Inflammatory macrophage (primary cell): Measurements from ENCODE around the gene DBNDD1.
A peak's percentile ranks its signal among the peaks of the same experiment; 100 is the strongest.
"Not testable (repeated sequence)": the region's sequence is repeated elsewhere in the genome, so short reads cannot be mapped to it uniquely, and the experiment has no call there.

Experiments
- DNase-seq, 2 donors: peaks; one replicate each; pipeline ENCODE4 v3.0.0-alpha.2; 2020 to 2022

The DBNDD1 gene

DNA sequence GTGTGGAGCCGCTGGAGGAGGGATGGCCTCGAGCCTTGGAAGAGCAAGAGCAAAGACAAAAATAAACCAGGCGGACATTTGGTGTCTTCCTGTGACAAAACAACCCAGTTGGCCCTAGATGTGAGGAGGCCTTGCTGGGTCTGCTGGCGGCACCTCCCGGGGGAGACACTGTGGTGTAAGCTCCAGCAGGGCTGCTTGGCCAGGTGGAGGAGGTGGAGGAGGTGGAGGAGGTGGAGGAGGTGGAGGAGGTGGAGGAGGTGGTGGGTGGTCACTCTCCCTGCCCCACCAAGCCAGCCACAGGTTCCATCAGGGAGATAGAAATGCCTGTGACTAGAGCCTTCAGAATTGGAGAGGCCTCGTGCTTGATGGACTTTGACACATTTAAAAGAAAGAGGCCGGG is 32.1 kb downstream of the DBNDD1 start:
- DNase-seq, result no peak

DNA sequence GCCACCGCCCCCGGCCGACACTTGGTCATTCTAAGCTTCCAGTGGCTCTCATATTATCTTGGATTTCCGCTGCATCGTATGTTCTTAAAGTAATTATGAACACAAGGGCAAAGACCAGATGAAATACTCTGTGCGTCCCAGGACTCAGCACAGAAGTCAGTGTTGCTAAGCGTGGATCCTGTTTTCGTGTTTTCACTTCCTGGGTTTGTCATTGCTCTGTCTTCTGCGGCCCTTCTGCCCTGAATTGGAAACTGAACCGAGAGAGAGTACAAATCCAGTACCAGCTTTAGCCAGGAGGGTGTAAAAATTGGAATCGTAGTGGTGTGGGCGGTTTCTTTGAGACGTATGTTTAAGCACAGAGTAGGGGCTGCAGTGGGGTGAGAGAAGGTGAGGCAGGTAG is 32.7 kb downstream of the DBNDD1 start:
- no peak for DNase-seq

DNA sequence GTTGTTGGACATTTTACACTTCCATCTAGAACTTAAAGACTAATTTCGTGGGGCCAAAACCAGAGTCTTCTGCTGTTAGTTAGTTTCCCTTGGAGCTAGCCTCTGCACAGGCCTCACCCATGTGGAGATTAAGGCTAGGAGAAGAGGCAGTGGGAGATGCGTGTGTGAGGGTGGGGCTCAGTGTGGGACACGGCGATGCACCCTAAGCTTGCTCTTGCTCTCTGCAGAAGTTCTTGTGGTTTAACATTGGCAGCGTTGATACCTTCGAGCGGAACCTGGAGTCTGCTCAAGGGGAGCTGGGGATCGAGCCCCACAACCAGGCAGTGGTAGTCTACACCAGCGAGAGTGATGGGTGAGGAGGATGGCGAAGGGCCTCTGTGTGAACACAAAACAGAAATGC is 34.0 kb downstream of the DBNDD1 start:
- DNase-seq, result no peak

DNA sequence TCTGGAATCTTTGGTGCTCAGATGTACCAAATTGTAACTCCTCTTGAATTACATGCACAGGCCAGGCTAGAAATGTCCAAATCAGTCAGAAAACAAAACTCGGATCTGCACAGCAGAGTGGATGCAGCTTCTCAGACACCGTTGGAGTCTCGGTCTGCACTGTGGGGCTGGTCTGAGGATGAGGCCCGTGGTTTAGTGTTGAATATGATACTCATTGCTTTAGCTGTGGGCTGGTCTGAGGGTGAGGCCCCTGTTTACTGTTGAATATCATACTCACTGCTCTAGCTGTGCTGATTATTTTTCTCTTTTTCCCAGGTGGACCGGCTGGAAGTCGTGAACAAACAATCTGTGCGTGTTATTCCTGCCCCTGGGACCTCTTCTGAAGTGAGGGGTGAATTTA is 35.0 kb downstream of the DBNDD1 start:
- DNase-seq, result no peak

DNA sequence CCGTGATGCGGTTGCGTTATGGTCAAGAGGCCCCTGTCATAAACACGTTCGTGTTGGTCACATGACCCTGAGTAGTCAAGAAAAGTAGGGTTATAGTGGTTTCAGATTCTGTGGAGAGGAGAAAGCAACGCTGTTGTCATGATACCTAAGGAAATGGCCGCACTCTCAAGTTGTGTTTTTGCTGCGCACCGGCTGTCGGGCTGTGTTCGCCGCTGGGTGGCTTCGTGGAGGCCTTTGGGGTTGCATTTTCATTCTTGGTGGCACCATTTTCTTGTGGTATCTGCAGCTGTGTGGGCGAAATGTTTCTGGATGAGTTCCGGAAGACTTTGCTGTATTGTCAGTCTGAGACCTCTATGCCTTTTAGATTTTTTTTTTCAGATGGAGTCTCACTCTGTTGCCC is 35.7 kb downstream of the DBNDD1 start:
- DNase-seq, result no peak

DNA sequence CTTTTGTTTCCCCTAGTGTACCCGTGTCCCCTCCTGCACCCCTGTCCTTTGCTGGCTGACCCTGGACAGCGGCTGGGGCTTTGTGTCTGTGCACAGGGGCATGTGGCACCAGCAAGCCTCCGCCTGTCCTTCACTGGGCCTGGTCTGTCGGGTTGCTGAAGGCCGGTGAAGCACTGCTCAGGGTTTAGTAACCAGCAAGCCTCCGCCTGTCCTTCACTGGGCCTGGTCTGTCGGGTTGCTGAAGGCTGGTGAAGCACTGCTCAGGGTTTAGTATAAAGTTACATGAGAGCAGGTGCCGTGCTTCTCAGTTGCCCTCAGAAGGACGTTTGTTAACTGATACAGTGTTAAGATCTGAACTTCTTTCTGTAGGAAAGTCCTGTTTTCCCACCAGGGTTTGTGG is 36.9 kb downstream of the DBNDD1 start:
- DNase-seq, result no peak

DNA sequence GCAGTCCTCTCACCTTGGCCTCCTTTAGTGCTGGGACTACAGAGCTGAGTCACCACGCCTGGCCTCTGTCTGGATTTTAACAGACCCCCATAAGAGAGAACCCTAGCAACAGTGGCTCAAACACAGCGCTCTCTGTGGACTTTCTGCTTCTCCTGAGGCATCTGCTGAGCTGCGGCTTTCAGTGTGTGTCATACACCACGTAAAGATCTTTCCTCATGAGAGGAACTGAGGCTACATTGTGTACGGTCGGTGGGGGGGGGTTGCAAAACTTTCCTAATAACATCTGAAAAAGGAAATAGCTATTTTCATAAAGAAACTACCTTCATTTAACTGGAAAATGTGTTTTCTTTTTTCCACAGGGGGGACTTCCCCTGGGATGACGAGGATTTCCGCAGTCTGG is 37.8 kb downstream of the DBNDD1 start:
- peak; percentile 48 to 85 for DNase-seq

DNA sequence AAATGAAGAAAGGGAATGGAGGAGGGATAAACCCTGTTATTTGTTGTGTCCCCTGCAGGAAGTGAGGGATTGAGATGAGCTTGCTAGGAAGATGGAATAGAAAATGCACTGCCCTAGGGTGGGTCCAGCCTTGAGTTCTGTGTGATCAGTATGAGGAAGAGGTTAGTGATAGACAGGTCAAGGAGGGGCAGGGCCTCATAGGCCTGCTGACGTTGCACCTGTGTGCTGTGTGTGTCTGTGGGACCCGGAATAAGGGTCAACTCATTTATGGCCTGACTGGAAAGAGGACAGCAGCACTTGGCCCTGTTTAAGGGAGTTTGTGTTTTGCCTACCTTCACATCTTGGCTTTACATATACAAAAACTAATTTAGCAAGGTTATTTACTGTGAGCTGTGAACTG is 44.4 kb downstream of the DBNDD1 start:
- no peak for DNase-seq

DNA sequence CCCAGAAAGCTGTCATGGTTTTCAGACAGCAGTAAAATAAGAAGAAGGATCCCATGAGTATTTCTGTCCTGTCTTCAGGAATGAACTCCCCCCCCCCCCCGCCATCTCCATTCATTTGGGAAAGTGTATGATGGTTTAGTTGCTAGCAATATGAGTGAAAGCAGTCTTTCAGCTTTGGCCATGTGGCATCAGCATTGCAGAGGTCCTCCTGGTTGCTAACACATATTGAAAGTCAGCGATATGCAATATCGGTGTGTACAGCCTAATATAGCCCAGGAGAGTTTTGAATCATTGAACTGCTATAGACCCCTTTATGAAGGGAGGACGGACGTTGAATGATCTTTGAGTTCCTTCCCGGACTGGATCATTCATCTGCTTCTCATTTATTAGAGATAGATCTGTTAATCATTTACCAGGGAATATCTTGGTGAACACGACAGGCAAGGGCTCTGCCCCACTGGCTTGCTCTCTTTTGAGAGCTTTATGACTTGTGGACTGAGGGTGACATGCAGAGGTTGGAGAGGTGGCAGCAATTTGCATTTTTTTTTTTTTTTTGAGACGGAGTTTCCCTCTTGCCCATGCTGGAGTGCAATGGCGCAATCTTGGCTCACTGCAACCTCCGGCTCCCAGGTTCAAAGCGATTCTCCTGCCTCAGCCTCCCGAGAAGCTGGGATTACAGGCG is 45.5 kb downstream of the DBNDD1 start:
- no peak for DNase-seq

DNA sequence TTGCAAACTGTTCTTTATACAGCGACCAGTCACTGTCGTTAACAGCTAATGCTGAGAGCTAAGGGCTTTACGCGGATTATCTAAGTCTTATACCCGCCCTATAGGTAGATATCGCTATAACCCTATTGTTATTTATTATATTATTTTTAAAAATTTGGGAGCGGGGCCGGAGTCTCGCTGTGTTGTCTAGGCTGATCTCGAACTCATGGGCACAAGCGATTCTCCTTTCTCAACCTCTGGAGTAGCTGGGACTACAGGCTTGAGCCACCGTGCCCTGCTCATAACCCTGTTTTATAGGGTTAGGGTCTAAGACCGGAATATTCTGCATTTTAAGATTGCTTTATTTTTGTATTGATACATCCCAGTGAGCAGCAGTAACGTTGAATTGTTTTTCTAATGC is 46.0 kb downstream of the DBNDD1 start:
- no peak for DNase-seq

DNA sequence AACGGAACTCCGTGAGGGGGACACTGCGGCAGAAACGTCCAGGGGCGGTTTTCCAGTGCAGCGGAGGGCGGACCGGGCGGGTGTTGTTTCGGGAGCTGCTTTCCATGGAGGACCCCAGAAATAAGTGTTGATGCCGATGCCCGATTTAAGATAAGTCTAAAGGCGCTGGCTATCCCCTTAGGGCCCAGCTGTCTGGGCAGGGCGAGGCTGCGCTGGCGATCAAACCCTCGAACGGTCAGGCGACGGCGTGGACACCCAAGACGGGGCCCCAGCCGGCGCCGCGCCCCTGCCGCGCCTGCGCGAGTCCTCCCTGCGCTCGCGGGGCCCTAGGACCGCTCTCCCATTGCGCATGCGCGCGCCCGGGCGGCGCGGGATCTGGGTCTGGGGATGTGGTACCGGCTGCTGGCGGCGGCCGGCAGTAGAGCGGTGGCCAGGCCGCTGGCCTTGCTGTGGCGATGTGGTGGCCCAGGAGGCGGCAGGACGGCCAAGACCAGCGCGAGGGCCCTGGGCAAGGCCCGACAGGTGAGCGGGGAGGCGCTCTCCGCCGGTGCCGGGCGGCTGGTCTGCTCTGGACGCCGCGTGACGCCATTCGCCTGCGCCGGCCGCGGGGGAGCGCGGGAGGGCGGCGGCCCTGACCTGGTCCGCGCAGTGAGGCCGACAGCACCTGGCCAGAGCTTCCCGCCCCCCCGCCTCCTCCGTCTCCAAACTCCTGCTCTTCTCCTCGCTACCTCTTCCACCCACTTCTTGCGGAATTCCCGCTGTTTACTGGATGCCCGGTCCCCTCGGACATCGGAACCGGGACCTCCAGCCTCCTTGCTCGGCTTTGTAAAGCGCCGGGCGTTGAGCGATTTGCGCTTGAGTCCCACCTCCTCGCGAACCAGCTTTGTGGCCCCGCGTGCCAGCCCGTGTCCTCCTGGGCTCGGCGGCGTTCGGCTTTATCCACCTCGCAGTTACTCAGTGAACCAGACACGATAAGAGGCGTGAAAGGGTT is 46.7 kb downstream of the DBNDD1 start:
- peak; percentile 93 to 96 for DNase-seq

DNA sequence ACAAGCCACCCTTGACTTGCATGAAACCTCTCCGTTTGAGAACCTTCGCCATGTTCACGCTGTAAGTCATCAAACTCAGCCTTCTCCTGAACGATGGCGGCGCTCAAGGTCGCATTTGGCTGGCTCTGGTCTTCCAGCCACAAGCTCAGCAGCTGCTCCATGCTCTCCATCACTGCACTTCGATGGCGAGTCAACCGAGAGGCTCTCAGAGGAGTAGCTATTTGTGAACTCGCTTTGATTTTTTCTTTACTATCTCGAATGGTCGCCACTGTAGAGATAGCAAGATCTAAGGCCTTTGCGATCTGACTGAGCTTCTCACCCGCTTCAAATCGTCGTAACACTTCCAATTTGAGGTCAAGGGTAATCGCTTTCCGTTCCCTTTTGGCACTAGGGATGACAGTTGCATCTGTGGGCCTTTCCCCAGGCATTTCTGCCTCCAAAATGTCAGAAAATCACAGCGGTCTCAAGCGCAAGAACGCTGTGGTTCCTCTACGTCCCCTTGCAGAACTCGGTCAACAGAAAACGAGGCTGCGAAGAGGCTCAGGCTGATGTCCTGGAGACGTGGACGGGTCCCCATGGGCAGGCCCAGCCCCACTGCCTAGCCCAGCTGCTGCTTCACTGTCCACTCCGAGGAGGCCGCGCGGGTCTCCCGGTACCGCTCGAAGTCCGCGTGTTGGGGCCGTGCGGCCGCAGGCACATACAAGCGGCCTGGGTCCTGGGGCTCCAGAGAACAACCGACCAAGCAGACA is 47.6 kb downstream of the DBNDD1 start:
- DNase-seq, result peak in 1 of 2 donors; percentile 3

DNA sequence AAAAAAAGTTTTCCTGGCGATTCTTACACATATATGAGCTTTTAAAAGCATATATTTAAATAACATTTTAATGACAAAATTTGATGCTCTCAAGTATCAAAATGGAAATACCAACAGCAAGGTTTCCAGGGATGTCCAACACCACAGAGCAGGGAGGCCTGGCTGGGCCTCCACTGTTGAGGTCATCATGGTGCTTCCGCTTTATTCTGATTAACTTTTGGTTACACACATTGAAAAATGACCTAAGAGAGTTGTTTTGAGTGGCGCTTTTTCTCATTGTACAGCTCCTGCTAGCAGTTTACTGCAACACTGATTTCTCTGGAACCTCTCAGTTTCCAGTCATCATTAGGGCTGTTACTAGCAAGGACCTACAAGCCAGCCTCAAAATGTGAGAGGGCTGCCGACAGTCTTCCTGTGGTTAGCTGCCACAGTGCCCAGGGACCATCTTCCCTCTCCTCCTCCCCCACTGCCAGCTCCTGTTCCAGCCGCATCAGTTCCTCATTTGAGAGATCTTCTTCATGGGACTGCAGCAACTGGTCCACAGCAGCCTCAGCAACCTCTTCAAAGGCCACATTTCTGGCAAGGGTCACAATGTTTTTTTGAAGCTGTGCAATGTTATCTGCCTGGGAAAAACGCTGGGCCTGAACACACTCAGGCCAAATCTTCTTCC is 49.4 kb downstream of the DBNDD1 start:
- peak; percentile 73 to 79 for DNase-seq

DNA sequence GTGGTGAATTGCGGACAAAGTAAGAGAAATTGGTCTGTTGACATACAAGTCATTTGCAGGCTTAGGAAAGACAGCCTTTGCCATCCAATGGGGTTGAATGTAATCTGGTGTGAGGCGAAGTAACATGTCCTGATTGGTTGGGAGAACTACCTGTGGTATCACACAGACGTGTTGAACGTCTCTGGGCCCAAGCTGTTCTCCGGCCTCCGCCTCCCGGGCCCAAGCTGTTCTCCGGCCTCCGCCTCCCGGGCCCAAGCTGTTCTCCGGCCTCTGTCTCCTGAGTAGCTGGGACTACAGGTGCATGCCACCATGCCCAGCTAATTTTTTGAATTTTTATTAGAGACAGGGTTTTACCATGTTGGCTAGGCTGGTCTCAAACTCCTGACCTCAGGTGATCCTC is 51.2 kb downstream of the DBNDD1 start:
- DNase-seq, result not testable (repeated sequence)

DNA sequence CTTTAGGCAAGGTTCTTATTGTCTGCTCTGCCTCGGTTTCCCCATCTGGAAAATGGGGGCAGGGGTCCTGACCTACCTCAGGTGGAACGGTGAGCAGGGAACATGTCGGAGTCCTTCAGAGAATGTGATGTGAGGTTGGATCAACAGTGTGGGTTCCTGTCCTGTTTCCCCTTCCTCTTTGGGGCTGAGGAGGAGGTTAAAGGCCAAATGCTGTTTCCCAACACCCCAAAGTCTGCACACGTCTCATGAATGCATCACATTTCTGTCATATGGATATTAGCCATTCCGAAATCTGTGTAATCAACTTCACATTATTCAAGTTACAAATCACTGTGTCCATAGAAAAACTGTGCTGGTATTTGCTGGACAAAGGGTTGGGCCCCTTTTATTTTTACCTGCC is 51.8 kb downstream of the DBNDD1 start:
- peak; percentile 90 to 94 for DNase-seq

DNA sequence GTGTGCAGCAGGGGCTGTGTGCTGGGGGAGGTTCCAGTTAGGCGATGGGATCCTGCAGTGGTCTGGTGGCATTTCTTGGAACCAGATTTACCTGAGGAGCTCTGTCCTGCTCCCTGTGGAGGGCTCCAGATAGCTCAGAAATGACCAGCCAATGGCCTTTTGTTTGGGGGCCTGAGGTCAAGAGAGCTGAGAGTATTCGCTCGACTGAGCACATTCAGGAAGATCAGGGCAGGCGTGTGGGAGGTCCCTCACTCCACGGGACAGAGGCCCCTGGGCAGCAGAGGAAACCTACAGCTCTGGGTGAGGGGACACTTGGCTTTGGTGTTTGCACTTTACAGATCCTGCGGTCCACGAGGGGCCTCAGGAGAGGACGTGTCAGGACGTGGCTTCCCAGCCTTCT is 52.5 kb downstream of the DBNDD1 start:
- DNase-seq, result peak in 1 of 2 donors; percentile 29

DNA sequence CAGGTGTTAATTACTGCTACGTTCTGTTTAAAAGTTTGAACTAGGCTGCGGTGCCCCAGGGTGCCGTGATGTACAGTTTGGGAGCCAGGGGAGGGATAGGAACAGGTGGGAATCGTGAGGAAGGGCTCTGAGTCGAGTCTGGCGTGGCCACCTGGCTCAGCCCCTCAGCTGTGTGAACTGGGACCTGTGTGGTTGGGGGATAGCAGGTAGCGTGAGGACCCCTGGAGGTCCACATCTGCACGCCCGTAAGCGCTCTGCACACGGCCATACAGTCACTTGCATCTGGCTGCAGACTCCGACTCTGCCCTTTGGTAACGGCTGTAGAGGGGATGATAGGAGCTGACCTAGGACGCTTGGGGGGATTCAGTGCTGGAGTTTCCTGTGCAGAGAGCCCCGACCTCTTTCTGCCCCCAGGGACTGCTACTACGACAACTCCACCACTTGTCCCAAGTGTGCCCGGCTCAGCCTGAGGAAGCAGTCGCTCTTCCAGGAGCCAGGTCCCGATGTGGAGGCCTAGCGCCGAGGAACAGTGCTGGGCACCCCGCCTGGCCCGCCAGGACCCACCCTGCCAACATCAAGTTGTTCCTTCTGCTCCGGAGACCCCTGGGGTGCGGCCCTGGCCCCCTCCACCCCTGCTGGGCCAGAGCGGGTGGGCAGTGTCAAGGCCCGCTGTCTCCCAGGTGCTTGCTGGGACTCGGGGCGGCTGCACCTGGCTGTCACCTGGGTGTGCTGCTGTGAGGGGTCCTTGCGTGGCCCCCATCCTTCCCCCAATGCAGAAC is 53.6 kb downstream of the DBNDD1 start:
- DNase-seq, result no peak

DNA sequence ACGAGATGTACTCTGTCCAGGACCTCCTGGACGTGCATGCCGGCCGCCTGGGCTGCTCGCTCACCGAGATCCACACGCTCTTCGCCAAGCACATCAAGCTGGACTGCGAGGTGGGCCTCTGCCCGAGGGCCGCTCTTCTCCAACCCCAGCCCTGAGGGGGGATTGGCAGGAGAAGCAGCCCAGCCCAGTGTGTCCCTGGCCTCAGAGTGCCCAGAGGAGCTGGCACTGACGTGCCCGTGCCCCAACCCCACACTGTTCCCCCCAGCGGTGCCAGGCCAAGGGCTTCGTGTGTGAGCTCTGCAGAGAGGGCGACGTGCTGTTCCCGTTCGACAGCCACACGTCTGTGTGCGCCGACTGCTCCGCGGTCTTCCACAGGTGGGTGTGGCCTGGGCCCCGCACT is 55.1 kb downstream of the DBNDD1 start:
- no peak for DNase-seq

DNA sequence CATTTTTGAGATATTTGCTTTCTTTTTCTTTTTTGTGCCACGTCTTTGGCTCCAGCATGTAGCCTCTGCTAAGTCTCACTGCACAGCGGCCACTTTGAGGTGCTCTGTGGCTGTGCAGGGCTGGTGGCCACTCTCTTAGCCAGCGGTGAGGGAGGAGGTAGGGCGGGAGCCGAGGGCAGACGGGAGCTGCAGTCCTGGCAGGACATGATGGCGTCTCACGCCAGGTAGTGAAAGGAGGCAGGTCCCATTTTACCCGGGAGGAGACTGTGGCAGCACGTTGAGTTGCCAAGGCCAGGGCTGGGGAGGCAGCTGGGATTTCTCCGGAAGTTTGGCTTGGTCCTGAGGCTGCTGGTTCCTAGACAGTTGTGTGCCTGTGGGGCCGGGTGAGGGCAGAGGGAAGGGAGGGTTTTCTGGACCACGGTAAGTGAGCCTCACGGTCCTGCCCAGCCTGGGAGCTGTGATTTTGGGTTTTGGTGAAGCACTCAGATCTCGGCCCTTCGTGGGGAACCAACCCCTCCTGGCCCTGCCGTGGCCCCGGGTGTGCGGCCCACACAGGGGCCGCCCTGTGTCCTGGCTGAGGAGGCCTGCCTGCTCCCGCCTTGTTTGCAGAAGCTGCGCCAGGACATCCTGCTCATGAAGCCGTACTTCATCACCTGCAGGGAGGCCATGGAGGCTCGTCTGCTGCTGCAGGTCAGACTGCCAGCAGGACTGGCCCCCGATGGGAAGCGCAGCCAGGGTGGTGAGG is 56.3 kb downstream of the DBNDD1 start:
- DNase-seq, result no peak

DNA sequence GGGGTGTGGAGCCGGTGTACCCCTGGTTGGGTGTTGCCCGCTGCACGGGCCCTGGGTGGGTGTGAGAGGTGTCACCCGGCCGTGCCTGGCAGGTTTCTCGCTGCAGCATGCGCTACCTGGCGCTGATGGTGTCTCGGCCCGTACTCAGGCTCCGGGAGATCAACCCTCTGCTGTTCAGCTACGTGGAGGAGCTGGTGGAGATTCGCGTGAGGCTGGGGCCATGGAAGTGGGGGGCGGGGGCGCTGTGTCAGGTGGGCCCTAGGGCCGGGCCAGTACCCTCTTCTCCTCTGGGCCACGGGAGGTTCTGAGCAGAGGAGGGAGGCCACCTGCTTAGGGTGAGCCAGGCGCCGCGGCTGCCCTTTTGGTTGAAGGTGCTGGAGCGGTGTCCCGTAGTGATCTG is 57.3 kb downstream of the DBNDD1 start:
- no peak for DNase-seq

DNA sequence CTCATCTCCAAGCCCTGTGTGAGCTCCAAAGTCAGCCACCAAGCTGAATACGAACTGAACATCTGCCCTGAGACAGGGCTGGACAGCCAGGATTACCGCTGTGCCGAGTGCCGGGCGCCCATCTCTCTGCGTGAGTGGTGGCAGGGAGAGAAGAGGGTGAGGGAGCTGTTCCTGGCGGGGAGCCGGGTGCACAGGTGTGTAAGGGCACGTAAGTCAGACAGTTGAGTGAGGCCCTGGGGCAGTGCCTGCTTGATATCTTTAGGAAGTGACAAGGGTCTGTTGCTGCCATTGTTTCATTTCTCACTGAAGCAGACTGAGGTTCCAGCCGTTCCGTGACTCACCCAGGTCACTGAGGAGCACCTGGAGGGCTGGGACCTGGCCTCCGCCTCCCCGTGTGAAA is 58.3 kb downstream of the DBNDD1 start:
- DNase-seq, result no peak
